ENCODE measurements around the gene TXNL4A.

The TXNL4A gene

GRCh38 chr18:79948719-79949411 is 39.5 kb downstream of the TXNL4A start:
- no peak for DNase-seq (ENCODE audit: low spot score)

DNA sequence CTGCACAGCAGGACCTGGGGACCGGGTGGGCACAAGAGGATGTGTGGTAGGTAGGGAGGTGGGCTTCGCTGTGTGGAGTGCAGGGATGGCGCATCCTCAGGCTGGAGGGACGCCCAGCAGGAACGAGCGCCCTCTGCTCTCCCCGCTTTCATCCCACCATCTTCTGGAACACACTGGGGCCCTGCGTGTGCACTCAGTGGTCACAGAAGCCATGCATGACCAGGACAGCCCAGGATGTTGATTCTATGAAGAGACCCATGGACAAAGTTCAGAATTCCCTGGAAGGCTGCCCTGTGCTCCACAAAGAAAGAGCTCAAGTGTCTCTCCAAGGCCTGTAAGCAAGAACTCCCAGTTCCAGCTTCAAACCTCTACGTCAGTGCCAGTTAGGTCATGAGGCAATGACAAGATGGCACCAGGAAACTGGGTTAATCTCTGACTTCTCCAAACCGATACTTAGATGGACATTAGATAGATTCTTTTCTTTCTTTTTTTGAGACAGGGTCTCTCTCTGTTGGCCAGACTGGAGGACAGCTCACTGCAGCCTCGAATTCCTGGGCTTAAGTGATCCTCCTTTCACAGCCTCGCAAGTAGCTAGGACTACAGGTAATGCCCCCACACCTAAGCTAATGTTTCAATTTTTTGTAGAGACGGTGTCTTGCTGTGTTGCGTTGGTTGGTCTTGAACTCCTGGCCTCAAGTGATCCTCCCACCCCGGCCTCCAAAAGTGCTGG is 40.3 kb downstream of the TXNL4A start:
- no peak for DNase-seq (ENCODE audit: low spot score)

- no peak for DNase-seq (ENCODE audit: low spot score)
These were observed 41.2 kb downstream of the TXNL4A start for GRCh38 chr18:79947054-79947755.

GRCh38 chr18:79945118-79946042 is 43.0 kb downstream of the TXNL4A start:
- DNase-seq (ENCODE audit: low spot score), result no peak

- no peak for DNase-seq (ENCODE audit: low spot score)
These were observed 43.6 kb downstream of the TXNL4A start for GRCh38 chr18:79944746-79945117.

DNA sequence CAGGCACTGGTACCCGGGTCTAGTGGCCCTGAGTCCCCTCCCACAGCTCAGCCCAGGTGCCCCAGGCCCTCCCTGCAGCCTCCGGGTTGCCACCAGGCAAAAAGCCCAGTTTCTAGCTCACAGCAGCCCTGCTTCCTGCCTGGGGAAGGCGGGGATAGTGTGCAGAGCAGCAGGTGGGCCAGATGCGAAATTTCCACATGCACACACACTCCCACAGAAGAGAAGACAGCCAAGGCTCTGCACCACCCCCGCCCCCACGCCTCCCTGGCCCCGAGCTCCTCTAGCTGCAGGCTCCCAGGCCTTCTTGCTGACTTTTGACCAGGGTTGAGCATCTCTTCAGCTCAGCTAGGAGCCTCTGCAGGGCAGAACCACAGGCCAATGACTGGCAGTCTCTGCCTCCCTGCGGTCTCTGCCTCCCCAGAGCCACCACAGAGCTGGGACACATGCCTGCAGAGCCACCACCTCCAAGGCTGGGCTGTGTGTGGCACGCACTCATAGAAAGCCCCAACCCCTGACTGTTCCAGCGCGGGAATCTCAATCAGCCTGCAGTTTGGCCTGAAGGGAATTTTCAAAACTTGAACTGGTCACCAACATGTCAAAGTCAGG is 44.1 kb downstream of the TXNL4A start:
- DNase-seq (ENCODE audit: low spot score), result no peak

- DNase-seq (ENCODE audit: low spot score), result no peak
These were observed 44.7 kb downstream of the TXNL4A start for GRCh38 chr18:79943608-79944125.

DNA sequence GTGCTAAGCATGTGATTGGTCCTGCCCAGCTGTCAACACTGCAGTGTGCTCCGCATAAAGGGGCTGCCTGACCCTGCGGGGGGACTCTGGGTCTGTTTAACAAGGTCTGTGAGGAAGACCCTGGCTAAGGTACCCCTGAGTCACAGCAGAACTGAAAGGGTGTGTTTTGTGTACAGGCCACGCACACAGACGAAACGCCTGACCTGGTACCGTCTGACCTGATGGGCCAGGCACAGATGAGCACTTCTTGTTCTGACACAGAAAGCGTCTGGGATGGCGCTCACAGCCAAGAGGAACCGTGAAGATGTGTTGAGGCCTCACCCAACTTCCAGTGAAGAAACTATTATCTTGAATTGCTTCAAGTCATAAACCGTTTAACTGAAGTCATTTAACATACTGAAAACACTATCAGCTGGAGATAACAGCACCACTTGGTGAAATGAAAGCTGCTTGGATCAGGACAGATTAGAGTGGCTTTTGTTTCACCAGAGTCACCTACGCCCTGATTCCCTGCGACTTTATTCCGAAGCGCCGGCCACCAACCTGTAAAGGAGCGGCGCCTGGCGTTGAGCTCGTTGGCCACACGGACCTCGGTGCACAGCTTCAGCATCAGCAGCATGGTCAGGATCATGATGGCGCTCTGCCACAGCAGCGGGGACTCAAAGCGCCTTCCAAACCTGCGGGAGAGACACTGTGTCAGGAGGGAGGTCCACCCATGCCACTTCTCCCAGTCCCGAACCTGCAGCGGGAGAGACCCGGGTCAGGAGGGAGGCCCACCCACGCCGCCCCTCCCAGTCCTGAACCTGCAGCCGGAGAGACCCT is 45.4 kb downstream of the TXNL4A start:
- DNase-seq (ENCODE audit: low spot score), result no peak

GRCh38 chr18:79942211-79942610 is 46.2 kb downstream of the TXNL4A start:
- no peak for DNase-seq (ENCODE audit: low spot score)

DNA sequence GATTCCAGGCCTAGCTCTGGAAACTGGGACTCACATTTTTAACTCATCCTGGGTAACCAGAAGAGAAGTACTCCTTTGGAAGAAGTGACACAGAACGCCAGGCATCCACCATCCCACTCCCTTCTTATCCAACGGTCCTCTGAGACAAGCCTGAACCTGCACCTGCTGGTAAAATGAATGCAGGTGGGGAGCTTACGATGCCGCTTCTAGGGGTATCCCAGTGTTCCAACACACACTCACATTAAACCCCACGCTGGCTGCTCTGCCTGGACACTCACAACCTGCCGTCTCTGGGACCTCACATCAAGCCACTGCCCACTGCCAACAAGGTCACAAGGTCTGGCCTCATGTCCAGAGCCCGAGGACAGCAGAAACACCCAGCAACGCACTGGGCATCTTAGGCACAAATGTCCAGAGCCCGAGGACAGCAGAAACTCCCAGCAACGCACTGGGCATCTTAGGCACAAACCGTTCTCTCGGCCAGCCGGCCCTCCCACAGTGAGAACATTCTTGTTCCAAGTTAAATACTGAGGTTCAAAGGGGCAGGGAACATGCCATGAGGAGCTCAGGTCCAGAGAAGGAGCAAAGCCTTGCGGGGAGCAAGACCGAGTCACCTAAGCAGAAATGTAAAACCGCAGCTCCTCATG is 46.8 kb downstream of the TXNL4A start:
- DNase-seq (ENCODE audit: low spot score), result no peak

GRCh38 chr18:79940814-79941472 is 47.4 kb downstream of the TXNL4A start:
- no peak for DNase-seq (ENCODE audit: low spot score)

DNA sequence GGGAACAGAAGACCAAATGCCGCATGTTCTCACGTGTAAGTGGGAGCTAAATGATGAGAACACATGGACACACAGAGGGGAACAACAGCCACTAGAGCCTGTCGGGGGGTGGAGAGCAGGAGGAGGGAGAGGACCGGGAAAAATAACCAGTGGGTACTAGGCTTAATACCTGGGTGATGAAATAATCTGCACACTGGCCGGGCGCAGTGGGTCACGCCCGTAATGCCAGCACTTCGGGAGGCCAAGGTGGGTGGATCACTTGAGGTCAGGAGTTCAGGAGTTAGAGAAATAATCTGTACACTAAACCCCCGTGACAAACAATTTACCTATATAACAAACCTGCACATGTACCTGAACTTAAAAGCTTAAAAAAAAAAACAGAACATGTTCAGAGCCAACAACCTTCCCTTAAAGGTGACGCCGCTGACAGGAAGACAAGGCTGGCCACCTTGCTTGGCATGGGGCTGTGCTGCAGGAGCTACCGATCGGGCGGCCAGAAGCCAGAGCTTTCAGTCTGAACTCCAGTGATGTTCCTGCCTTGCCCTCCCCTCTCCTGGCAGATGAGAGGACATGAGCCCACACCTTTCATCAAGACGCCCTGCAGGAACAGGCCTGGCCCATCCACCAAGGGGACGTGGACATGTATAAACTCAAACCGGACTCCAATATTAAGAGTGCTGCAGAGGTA is 48.1 kb downstream of the TXNL4A start:
- no peak for DNase-seq (ENCODE audit: low spot score)

DNA sequence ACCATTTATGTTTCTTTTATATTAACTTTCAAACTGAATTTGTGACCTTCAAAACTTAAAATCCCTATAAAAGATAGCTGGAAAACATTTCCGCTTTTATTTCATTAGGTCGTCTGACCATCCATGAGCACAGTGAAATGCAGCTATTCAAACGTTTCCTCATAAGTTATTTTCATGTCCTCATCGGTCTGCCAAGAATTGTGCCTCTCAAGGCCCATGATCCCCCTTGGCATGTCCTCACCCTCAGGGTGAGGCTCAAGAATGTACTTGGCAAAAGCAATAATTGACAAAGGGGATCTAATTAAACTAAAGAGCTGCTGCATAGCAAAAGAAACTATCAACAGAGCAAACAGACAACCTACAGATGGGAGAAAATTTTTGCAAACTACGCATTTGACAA is 49.3 kb downstream of the TXNL4A start:
- DNase-seq (ENCODE audit: low spot score), result no peak

GRCh38 chr18:79938196-79938595 is 50.2 kb downstream of the TXNL4A start:
- no peak for DNase-seq (ENCODE audit: low spot score)

DNA sequence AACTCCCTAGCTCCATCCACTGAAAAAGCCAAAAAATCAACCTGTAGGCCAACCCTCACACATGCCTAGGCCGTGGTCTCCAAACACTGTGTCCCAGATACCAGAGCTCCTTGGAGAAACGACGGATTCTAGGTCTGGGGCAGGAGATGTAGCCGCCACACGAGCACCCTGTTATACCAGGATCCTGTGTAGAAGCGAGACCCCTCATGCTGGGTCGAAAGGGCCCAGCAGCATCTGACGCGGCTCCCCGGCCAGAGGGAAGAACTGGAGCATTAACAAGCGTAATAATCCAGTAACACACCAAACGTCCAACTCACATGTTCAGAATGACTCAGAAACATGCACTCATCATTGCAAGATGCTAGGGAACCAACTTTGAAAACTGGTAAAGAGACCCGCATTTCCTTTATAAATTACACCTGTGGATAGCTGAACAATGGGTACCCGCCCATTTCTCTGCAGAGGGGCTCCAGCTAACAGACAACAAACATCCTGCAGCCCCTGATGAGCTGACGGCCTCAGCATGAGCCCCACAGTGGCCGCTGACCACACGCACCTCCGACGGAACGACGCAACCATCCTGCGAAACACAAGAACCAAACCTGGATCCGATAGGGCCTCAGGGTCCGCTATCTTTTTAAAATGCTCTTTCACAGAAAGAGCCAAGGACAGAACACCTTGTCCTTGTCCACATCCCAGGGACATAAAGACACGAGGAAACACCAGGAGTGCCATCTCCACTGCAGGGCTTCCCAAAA is 51.1 kb downstream of the TXNL4A start:
- no peak for DNase-seq (ENCODE audit: low spot score)

DNA sequence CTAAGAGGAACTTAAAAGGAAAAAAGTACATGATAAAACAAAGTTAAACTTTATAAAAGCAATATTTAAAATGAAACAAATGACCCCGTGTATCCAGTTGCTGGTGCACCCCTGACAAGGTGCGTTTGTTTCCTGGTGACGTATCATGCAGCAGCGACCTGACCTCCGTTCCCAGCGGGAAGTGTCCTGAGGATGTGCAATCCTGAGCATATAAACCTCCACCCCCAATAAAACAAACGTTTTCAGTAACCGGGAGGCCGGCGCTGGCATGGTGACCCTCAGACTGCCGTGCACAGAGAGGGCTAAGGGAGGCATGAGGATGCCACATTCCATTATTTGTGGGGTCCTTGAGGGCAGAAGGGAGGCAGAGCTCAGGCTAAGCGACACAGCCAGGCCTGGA is 51.7 kb downstream of the TXNL4A start:
- DNase-seq (ENCODE audit: low spot score), result no peak

- DNase-seq (ENCODE audit: low spot score), result no peak
These were observed 52.4 kb downstream of the TXNL4A start for GRCh38 chr18:79935925-79936324.

GRCh38 chr18:79935499-79935898 is 52.9 kb downstream of the TXNL4A start:
- DNase-seq (ENCODE audit: low spot score), result no peak

All from hepatic stellate cell (primary cell).